Measurements from ENCODE around the gene TMEM272. TPM values are rescaled to one million over a fixed set of nuclear protein-coding genes. Genes with fewer than 3 reads are reported as not detected.

Gene TMEM272, protein sequence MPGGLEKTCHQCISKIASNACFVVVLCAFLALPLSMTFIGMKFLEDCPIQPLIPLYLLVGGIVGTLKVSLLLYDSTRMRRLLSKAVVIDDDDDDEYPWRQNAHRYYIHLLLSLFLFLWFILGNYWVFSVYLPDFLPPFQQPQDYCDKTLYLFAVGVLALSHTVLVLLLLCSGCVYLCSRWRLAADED
- under 1 TPM in 2 of 3 donors, not detected in 1; 0.02 to 0.03 TPM for polyA plus RNA-seq

DNA sequence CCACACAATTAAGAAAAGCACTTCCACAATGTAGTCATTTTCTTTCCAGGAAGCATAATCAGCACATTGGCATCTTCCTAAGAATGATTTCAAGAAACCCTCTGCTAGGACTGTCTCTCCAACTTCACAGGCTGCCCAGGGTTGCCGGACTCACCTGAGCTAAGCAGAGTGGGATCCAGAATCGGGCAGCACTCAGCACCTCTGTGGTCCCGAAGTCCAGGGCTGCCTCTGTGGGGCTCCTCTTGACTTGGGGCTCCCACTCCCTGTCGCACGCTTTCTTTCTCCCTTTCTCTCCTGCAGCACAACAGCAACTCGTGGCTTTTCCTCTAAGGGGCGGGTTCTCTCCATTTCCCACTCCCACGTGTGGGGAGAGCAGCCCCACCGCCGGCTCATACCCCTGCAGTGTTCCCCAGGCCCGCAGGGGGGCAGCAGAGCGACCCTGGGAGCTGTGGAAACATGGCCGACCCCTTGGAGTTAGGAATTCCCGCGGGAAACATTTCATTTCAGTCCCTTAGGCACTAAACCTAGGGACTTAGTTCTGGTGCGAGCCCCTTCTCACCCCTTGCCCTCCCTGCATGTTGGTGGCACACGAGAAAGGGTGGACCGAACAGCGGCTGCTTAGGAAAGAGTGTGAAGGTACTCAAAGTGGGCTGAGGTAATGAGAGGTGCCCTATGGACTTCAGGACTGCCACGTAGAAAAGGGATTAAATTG is at the start of gene TMEM272:
TMEM272 (minus strand) TSS at position 316 of the 712 bp plus-strand sequence. CDS start 6,647 bp downstream, outside the sequence.
- 33 to 36% (median 36%) methylated on average over 20 of the region's 20 CpGs for WGBS, 3 donors

DNA sequence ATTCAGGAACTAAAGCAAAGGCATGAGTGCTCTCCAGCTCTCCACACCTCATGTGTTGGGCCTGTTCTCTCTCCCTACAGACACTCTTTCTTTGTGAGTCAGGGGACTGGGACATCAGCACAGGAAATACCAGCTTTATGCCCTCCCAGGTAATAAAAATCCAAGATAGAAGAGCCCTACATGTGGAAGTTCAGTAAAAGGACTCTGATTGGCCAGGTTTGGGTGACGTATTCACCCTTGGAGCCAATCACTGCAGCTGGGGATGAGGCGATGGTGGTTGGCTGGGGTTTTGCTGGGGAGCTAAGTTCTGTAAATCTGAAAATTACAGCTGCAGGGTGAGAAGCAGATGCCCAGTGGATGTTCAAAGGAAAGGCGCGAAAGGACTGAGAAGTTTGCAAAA is 49.3 kb upstream of the TMEM272 start:
- WGBS, 3 donors: 92 to 97% (median 96%) methylated on average over 4 of the region's 4 CpGs

More for the DNA sequence above, at the start of gene TMEM272:
- H3K27ac ChIP-seq (ENCODE audit: low read depth, low read length): no peak within 1 kb of the TSS

DNA sequence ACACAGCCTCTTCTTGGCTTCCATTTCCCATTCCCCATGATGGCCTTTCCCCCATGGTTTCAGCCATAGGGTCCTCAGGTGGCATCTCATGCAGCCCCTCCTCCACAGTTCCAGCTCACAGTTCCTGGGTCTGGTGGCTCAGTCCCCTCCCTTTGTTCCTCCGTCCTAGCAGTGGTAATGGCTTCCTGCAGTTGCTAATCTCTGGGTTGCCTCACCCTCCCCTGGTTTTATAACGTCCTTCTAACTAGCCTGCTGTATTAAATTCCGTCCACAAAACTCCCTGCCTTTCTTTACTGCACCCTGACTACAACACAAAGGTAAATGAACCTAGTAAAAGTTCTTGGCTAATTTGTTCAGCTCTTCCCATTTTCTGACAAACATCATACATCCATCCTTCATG is 47.7 kb upstream of the TMEM272 start:
- 45 to 76% (median 47%) methylated on average over 3 of the region's 3 CpGs for WGBS, 3 donors

More for the DNA sequence above, 49.3 kb upstream of the TMEM272 start:
- no peak overlapping the region for H3K27ac ChIP-seq (ENCODE audit: low read depth, low read length)

DNA sequence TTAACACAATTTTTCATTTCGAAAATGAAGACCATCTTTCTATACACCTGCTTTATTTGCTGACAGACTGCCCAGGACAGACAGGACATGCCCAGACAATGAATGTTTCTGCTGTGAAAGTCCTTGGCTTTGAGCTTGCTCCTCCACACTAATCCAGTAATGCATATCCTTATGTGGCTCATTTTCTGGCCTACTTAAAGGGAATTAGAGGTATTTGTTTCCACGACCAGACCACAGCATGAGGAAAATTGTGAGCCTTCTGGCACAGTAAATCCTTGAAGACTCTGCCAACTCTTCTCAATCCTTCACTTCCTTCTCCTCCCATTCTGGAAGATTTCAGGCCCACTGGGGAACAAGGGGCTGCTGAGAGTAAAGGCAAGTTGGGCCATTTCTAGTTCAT is 42.5 kb upstream of the TMEM272 start:
- WGBS, 3 donors: 74 to 79% (median 76%) methylated on average over 2 of the region's 2 CpGs
- no peak overlapping the region for H3K27ac ChIP-seq (ENCODE audit: low read depth, low read length)

More for the DNA sequence above, 47.7 kb upstream of the TMEM272 start:
- H3K27ac ChIP-seq (ENCODE audit: low read depth, low read length): no peak overlapping the region

DNA sequence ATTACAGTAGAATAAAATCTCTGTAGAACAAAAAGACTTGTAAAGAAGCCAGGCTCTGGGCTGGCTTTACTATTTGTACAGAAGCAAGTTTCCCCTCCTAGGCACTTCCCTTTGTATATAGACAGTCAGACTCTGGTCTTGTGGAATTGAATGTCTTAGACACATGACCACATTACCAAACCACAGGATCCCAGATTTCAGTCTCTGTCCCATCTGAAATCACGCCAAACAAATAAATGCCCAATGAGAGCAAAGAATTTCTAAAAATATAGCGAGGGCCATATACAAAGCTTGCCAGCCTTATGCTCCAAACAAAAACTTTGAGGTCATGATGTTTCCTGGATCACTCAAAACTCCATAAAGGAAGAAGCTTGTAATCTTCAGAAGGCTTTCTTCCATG is 40.7 kb upstream of the TMEM272 start:
- H3K27ac ChIP-seq (ENCODE audit: low read depth, low read length): no peak overlapping the region
- WGBS, 3 donors: 90 to 95% (median 94%) methylated on average over 2 of the region's 2 CpGs

DNA sequence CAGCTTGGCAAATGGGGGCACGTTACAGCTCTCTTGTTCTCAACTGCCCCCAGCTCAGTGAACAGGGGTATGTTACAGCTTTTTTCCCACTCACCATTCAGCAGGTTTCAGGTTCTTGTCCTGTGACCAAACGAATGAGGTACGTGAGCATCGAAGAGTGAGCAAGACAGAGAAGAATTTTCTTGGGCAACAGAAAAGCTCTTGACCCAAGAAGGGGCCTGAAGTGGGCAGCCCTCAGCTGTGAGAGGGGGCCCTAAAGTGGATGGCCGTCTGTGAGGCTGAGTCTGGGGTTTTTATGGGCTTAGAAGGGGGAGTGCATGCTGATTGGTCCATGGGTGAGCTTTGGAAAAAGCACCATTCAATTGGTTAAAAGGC is 38.2 kb upstream of the TMEM272 start:
- H3K27ac ChIP-seq (ENCODE audit: low read depth, low read length): no peak overlapping the region
- WGBS, 3 donors: 71 to 75% (median 73%) methylated on average over 5 of the region's 5 CpGs

DNA sequence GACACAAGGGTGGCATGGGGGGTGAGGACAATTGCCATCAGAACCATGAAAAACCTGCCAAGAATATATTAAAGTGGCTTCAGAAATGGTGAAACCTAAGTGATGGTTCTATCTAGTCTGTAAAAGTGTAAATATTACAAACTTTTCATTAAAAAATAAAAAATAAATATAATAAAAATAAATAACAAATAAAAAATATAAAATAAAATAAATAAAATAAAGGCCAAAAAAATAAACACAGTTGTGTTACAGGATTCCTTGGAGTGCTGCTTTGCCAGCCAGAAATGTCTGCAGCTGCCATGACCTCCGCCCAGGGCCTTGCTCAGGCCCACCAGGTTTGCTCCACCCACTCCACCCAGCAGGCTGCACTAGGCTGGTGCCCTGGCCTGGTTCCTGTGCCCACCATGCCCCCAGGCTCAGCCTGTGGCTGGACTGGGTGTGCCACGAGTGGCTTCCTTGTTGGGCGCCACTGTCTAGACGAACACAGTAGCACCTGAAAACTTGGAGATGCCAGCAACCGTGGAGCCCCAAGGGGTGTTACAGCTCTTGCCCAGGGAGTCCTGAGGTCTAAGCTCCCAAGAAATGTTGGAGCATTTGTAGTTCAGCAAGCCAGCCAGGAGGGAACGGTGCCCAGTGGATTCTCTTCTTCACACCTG is 37.7 kb upstream of the TMEM272 start:
- no peak overlapping the region for H3K27ac ChIP-seq (ENCODE audit: low read depth, low read length)
- 93 to 97% (median 96%) methylated on average over 6 of the region's 6 CpGs for WGBS, 3 donors

DNA sequence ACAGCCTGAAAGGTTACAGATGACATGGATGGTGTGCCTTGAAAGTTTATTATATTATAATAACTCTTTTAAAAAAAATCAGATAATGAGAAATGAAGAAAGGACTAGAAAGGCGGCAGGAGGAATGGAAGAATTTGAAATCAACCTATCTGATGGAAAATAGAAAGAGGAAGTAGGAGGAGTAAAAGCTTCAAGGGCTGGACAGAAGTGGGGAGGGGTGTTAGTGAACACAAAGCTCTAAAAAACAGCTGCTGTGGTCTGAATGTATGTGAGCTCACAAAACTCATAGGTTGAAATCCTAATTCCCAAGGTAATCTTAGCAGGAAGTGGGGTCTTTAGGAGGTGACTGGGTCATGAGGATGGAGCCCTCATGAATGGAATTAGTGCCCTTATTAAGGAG is 36.3 kb upstream of the TMEM272 start:
- WGBS, 3 donors: 82 to 93% (median 88%) methylated on average over 1 of the region's 1 CpG
- no peak overlapping the region for H3K27ac ChIP-seq (ENCODE audit: low read depth, low read length)

DNA sequence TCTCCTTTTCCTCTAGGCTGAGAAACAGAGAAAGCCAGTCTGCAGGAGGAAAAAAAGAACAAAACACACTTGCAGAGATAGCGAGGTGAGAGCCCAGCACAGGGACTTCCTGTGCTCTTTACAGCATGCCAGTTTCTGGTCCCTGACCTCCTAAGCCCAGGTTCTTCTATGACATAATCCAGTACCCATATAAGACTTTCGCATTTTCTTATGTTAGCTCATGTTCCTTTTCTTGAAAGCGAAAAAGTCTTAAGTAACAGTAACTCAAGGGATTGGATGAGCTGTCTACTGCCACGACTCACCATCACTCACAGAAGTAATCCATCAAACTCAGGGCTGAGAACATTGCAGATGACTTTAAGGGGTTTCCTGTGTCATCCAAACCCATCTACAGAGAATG is 34.2 kb upstream of the TMEM272 start:
- no peak overlapping the region for H3K27ac ChIP-seq (ENCODE audit: low read depth, low read length)
- WGBS, 3 donors: 79 to 91% (median 83%) methylated on average over 4 of the region's 4 CpGs

DNA sequence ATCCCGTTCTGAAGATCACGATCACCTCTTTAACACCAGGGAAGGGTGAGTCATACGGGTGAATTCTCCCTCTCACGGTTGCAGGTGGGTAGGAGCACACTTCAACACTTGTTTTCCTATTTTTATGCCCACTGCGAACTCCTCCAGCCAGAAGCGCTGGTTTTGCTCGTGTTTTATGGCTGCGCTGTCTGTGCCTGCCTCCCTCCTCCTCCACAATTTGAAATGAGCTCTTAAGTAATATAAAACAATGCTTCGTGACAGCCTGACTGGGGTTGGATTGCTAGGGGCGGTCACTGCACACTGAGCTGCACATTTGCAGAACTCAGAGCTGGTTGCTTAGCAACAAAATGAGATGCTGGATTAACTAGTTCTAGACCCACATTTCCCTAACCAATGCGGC is 29.7 kb upstream of the TMEM272 start:
- 81 to 84% (median 83%) methylated on average over 11 of the region's 11 CpGs for WGBS, 3 donors
- no peak overlapping the region for H3K27ac ChIP-seq (ENCODE audit: low read depth, low read length)

DNA sequence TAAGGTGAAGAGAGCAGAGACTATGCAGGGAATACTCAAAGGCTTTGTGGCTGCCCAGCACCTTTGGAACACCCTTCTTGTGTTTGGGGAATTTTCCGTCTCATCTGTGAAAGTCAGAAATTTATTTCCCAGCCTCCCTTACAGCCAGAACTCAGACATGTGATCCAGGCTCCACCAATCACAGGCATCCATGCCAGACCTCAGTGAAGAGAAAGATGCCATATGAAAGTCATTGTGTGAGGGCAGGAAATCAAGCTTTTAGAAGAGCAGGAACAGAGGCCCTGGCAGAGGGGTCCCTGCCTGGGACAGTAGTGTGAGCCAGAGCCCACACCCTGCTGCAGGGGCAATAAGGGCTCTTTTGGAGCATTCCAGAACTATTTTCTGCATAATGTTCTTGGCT is 28.9 kb upstream of the TMEM272 start:
- WGBS, 3 donors: 89 to 91% (median 90%) methylated on average over 1 of the region's 1 CpG
- H3K27ac ChIP-seq (ENCODE audit: low read depth, low read length): no peak overlapping the region

DNA sequence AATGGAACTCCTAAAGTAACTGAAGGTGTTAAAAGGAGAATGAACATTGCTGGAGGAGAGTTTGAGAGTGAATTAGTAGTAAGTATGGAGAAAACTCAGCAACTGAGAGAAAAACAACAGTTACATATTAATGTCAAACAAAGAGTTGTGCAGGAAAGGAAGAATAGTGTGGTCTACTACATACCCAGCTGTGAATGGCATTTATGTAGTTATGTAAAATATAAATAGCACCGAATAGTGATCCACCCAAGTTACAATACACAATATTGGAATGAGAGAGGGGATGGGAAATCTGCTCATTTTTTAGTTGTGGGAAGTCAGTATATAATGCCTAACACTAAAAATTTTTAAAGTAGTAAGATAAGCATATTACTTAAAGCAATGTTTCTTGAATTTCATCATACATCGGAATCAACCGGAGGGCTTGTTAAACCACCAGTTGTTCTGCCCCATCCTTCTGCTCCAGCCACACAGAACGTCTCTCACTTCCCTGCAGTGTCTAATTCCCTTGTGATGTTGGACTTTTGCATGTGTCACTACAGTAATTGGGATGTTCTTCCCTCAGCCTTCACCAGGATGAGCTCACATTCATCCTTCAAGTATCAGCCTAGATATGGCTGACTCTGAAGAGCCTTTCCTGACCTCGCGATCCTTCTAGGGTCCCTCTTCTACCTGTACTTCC is 28.3 kb upstream of the TMEM272 start:
- H3K27ac ChIP-seq (ENCODE audit: low read depth, low read length): no peak overlapping the region
- WGBS, 3 donors: 88 to 93% (median 89%) methylated on average over 6 of the region's 6 CpGs

DNA sequence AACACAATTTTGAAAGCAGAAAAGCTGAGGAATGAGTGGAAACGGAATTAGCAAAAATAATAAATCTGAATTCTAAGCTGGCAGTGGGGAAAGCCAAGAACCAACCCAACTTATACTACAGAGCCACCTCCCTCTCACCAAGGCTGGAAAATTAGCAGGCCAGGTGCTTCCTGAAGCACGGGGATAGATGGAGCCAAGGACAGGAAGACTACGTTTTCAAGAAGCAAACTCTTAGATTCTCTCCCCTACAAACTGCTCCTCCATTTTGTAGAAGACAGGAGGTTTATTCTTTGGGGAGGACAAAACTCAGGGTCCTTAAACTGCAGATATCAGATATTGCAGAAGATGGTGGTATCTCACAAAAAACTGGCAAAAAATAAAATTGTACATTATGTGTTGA is 25.6 kb upstream of the TMEM272 start:
- H3K27ac ChIP-seq (ENCODE audit: low read depth, low read length): no peak overlapping the region
- 49 to 76% (median 53%) methylated on average over 3 of the region's 3 CpGs for WGBS, 3 donors

DNA sequence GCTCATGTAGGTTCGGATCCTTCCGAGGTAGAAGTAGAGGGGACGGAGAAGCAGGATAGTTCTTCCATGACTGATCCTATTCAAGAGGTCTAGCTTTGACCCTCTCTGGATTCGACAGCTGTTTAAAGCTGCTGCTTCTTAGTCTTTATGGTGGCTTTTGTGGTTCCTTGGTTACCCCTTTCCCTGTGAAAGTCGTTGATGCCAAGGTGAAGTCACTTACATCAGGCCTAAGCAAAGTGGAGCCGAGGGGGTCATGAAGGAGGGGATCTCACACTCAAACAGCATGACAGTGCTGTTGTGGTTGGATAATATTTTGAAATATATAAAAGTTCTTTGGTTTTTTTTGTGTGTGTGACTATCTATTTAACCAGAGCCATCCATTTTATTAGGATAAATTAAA is 24.9 kb upstream of the TMEM272 start:
- 83 to 86% (median 85%) methylated on average over 6 of the region's 6 CpGs for WGBS, 3 donors
- no peak overlapping the region for H3K27ac ChIP-seq (ENCODE audit: low read depth, low read length)

DNA sequence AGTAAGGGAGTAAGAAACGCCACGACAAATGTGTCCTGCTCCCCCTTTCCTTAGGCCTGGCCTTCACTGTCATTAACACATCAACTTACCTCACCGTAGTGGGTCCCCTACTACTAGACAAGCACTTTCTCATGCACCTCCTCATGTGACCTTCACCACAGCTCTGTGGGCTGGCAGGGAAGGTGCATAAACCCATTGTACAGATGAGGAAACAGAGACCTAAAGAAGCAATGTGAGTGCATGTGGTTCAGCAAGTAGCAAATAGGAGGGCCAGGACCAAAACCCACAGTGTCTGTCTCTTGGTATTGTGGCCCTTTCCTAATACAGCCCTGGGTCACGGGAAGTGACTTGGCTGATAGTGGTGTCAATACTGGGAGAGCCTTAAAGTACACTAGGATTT is 22.1 kb upstream of the TMEM272 start:
- WGBS, 3 donors: 89 to 96% (median 95%) methylated on average over 4 of the region's 4 CpGs
- H3K27ac ChIP-seq (ENCODE audit: low read depth, low read length): no peak overlapping the region

DNA sequence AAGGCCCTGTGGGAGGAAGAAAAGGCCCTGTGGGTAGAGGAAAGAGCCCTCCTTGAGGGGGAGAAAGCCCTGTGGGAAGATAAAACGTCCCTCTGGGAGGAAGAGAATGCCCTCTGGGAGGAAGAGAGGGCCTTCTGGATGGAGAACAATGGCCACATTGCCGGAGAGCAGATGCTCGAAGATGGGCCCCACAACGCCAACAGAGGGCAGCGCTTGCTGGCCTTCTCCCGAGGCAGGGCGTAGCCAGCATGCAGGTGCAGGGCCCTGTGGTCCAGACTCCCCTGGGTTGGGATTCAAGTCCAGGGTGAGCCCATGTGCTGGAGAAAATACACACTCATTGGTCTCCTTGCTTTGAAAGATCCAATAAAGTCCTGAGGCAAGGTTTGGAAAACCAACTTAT is 20.9 kb upstream of the TMEM272 start:
- 81 to 87% (median 85%) methylated on average over 7 of the region's 7 CpGs for WGBS, 3 donors
- no peak overlapping the region for H3K27ac ChIP-seq (ENCODE audit: low read depth, low read length)

DNA sequence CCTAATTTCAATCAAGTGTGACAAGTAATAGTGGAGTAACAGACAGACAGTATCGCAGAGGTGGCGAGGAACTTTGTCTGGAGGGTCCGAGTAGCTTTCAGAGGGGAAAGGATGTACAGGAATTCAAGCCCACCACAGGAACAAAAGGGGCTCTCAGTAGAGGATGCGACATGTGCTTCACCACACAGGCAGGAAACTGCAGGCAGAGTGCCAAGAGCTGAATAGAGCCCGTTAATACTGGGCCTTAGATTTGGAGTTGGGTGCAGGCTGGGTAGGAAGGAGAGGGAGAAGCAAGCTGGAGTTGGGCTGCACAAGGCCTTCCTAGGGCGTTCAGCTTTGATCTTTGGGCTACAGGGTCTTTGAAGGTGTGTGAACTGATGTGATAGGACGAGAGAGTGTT is 18.0 kb upstream of the TMEM272 start:
- 50 to 60% (median 52%) methylated on average over 7 of the region's 7 CpGs for WGBS, 3 donors
- no peak overlapping the region for H3K27ac ChIP-seq (ENCODE audit: low read depth, low read length)

DNA sequence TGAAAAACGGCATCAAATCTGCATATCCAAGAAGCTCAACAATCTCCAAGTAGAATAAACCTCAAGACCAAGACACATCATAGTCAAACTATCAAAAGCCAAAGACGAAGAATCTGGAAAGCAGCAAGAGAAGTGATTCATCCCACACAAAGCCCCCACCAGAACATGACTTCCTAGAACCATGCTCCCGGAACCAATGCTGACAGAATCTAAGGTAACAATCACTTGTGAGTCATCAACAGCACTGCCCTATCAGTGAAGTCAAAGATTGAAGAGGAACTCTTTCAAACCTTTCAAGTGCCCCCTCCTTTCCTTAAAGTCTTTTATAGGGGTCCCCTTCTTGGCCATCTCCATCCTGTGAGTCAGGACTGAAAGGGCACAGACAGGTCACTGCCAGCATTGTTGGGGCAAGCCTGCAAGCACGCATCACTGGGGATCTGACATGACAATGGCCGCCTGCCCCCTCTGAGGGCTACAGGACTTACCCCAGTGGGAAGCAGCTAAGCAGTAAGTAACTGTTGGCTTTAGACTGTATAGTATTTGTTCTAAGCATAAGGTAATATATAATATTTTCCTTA is 16.8 kb upstream of the TMEM272 start, which contains the start of gene CCDC70:
CCDC70 (plus strand) TSS at position 247 of the 578 bp plus-strand sequence. CDS start 3,443 bp downstream, outside the sequence.
- WGBS, 3 donors: 88 to 89% (median 89%) methylated on average over 5 of the region's 5 CpGs
- H3K27ac ChIP-seq (ENCODE audit: low read depth, low read length): no peak within 1 kb of the TSS

Measured in adipose tissue (tissue), 3 donors.